Panc1 (cell line): ENCODE measurements around the gene CEP97. TPM values are rescaled to one million over a fixed set of nuclear protein-coding genes. Genes with fewer than 3 reads are reported as not detected.
A peak's percentile ranks its signal among the peaks of the same experiment; 100 is the strongest.

Source experiments
- ATAC-seq: fragments of 200-7000 bp; cut with Tn5 transposase; 2 replicates; pipeline ENCODE4 v1.9.1; 2020; ENCODE audit warnings: mild to moderate bottlenecking, moderate library complexity
- BruUV-seq: library from RNA; stranded (reverse); fragments of 400-500 nt; replicated peaks from 2 replicates; lab custom pipeline; 2021; lab: Mats Ljungman, UMichigan
- CTCF ChIA-PET: fragments of 300-600 bp; sonication (Branson Sonifier 250); formaldehyde crosslinking; loops from one replicate; lab custom pipeline; 2022; ENCODE audit warnings: antibody characterized with exemption; lab: Charles Lee
- POLR2A ChIA-PET: fragments of 300-600 bp; sonication (Branson Sonifier 250); formaldehyde crosslinking; loops from one replicate; lab custom pipeline; 2022; ENCODE audit warnings: antibody characterized with exemption; lab: Charles Lee
- DNase-seq: peaks from one replicate; pipeline ENCODE4 v3.0.0-alpha.2; 2010; ENCODE audit warnings: low read depth, low spot score
- H3K27ac ChIP-seq: 2 replicates; pipeline ENCODE4 v1.5.1; 2011; ENCODE audit warnings: mild to moderate bottlenecking, low read length, inconsistent platforms
- H3K27me3 ChIP-seq: fragments of 200-500 bp; sonication (Bioruptor generic); 2 replicates; pipeline ENCODE4 v1.6.0; 2014; ENCODE audit warnings: low read length, inconsistent platforms; ENCODE audit not compliant: control insufficient read depth, insufficient read depth
- H3K36me3 ChIP-seq: fragments of 200-500 bp; sonication (Bioruptor generic); 2 replicates; pipeline ENCODE4 v1.5.1; 2014; ENCODE audit warnings: inconsistent platforms, mild to moderate bottlenecking, low read length, moderate library complexity; ENCODE audit not compliant: control insufficient read depth, insufficient read depth
- H3K4me1 ChIP-seq: 2 replicates; pipeline ENCODE4 v1.5.1; 2011; ENCODE audit warnings: inconsistent platforms, mild to moderate bottlenecking, low read length, moderate library complexity; ENCODE audit not compliant: control insufficient read depth, insufficient read depth
- H3K4me3 ChIP-seq, 2 experiments: 2 replicates each; pipeline ENCODE4 v1.5.1; 2011 to 2012; ENCODE audit warnings: low read depth in 2 of 2, low read length in 2 of 2, mild to moderate bottlenecking in 2 of 2, inconsistent platforms in 1 of 2, moderate library complexity in 1 of 2
- H3K9me3 ChIP-seq: fragments of 200-500 bp; sonication (Bioruptor generic); 2 replicates; pipeline ENCODE4 v1.5.1; 2014; ENCODE audit warnings: low read depth, mild to moderate bottlenecking, inconsistent platforms, low read length, moderate library complexity; ENCODE audit not compliant: control insufficient read depth, insufficient read depth
- POLR2AphosphoS5 ChIP-seq: IDR thresholded peaks from 2 replicates; pipeline ENCODE4 v1.6.1; 2012; ENCODE audit warnings: mild to moderate bottlenecking, low read depth, low read length, moderate library complexity
- SIN3A ChIP-seq: IDR thresholded peaks from 2 replicates; pipeline ENCODE4 v1.6.1; 2012; ENCODE audit warnings: low read depth, mild to moderate bottlenecking, low read length, moderate library complexity, borderline replicate concordance; ENCODE audit not compliant: insufficient read depth
- TCF7L2 ChIP-seq: IDR thresholded peaks from 2 replicates; pipeline ENCODE4 v1.6.1; 2011; ENCODE audit warnings: mild to moderate bottlenecking, low read depth, low read length, inconsistent platforms
- in situ Hi-C: cut with HindIII; loops from 2 replicates; pipeline ENCODE4 v1.10.0; 2016; ENCODE audit warnings: low sequenced_read_pairs, low pct_unique_long_range_greater_than_20kb
- intact Hi-C: fragments of 100-400 bp; cut with micrococcal nuclease; formaldehyde crosslinking; loops from one replicate; pipeline ENCODE4 v1.10.0; 2022; ENCODE audit not compliant: unreplicated experiment
- total RNA-seq: library from RNA; stranded (reverse); gene quantifications from one replicate; pipeline ENCODE4 v1.2.1, GENCODE V29; 2021; ENCODE audit not compliant: unreplicated experiment
- TF ChIP-seq, protein P1 (sequence below): fragments of 450-650 bp; IDR thresholded peaks from 2 replicates; pipeline ENCODE4 v1.5.1; 2017; ENCODE audit warnings: mild to moderate bottlenecking
- TF ChIP-seq, protein P2 (sequence below), 2 experiments: IDR thresholded peaks; 2 replicates each; pipeline ENCODE4 v1.6.1; 2011 to 2012; ENCODE audit warnings: low read depth in 2 of 2, control low read depth in 1 of 2, low read length in 1 of 2, mild to moderate bottlenecking in 1 of 2, moderate library complexity in 1 of 2; ENCODE audit not compliant: insufficient read depth in 1 of 2

Gene CEP97
- total RNA-seq, 1 experiment from 2014 or later, result 17.4 TPM

DNA sequence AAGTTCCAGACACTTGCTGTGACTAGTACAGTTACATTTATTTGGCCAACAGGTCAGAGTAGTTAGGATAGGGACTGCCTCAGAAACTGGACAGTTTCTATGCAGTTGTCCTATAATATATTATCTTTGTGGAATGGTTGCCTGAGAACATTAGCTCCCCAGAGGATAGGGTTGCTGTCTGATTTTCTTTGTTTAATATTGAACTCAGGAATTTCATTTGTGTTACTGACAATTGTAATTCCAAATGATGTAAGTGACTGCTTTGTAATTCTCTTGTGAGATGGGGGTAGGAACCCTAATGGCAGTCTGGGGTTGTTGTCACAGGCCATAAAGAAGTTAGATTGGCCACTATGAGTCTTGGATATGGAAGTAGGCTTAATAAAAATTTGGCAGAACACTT, 56.8 kb downstream of the CEP97 start:
- ChIA-PET CTCF (interaction anchor here (0.7 kb wide), 1 partner anchor 27 kb away, joined by 3 read pairs; no protein-coding TSS in a partner anchor), POLR2A (no interaction called here)
- H3K9me3 ChIP-seq, result no peaks in the 10 kb centered on the region
- in situ Hi-C loops (no loop called here), intact Hi-C loops (no loop called here)
- H3K4me1 ChIP-seq, result peaks cover 23% of the 10 kb centered on the region
- ATAC-seq, result no peak
- peak overlapping the region; percentile 70 to 76; a peak in 3 of 4 replicates for H3K4me3 ChIP-seq
- H3K27me3 ChIP-seq, result no peaks in the 10 kb centered on the region
- peak overlapping the region; percentile 91 for H3K27ac ChIP-seq
- H3K36me3 ChIP-seq, result 0 out of 2 replicates have a peak, but pooled peaks cover 3% of the 10 kb centered on the region
- TF ChIP-seq, protein P1, sequence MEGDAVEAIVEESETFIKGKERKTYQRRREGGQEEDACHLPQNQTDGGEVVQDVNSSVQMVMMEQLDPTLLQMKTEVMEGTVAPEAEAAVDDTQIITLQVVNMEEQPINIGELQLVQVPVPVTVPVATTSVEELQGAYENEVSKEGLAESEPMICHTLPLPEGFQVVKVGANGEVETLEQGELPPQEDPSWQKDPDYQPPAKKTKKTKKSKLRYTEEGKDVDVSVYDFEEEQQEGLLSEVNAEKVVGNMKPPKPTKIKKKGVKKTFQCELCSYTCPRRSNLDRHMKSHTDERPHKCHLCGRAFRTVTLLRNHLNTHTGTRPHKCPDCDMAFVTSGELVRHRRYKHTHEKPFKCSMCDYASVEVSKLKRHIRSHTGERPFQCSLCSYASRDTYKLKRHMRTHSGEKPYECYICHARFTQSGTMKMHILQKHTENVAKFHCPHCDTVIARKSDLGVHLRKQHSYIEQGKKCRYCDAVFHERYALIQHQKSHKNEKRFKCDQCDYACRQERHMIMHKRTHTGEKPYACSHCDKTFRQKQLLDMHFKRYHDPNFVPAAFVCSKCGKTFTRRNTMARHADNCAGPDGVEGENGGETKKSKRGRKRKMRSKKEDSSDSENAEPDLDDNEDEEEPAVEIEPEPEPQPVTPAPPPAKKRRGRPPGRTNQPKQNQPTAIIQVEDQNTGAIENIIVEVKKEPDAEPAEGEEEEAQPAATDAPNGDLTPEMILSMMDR, result no peak
- TF ChIP-seq, protein P2, sequence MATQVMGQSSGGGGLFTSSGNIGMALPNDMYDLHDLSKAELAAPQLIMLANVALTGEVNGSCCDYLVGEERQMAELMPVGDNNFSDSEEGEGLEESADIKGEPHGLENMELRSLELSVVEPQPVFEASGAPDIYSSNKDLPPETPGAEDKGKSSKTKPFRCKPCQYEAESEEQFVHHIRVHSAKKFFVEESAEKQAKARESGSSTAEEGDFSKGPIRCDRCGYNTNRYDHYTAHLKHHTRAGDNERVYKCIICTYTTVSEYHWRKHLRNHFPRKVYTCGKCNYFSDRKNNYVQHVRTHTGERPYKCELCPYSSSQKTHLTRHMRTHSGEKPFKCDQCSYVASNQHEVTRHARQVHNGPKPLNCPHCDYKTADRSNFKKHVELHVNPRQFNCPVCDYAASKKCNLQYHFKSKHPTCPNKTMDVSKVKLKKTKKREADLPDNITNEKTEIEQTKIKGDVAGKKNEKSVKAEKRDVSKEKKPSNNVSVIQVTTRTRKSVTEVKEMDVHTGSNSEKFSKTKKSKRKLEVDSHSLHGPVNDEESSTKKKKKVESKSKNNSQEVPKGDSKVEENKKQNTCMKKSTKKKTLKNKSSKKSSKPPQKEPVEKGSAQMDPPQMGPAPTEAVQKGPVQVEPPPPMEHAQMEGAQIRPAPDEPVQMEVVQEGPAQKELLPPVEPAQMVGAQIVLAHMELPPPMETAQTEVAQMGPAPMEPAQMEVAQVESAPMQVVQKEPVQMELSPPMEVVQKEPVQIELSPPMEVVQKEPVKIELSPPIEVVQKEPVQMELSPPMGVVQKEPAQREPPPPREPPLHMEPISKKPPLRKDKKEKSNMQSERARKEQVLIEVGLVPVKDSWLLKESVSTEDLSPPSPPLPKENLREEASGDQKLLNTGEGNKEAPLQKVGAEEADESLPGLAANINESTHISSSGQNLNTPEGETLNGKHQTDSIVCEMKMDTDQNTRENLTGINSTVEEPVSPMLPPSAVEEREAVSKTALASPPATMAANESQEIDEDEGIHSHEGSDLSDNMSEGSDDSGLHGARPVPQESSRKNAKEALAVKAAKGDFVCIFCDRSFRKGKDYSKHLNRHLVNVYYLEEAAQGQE (IDR thresholded peaks at IDR 0.05; ENCODE audit: insufficient read depth in 1 of 2, low read depth in 2 of 2, low read length in 1 of 2), result no peak
- TF ChIP-seq SIN3A (no peak), POLR2AphosphoS5 (no peak), TCF7L2 (no peak)
- BruUV-seq, result no TSS peak
- no peak for DNase-seq

DNA sequence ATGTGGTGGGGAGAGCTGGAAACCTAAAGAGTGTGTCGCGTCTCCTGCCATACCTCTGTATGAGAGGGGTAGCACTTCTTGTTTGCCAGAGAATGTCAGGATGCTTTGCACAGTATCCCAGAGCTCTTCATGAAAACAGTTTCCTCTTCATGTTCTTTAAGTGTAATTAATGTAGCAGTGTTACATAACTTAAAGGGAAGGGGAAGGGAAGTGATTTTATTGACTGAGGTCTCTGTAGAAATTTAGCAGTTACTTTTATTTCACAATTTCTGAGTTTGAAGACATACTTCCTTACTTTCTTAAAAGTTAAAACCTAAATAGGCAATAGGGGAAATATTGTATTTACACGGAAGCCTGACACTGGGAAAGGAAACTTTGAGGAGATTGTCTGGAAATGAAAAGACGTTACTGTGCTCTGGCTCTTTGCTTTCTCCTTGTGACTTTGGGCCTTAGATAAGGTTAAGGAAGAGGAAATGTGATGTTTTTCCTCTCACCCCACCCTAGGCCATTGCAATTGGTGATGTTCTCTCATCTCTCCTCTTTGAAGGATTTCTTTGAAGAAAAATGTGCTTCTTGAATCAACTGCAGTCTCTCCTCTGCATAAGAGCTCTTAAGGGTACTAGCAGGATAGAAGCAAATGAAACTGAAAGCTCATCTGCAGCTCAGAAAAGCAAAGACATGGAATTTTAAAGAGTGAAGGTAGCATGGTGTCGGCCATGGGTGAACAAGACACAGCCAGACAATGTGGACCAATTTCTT, 60.6 kb downstream of the CEP97 start:
- ATAC-seq (no peak), DNase-seq (no peak)
- intact Hi-C loops (no loop called here), in situ Hi-C loops (no loop called here)
- Histone ChIP-seq H3K4me3 (no peak overlapping the region), H3K4me1 (peaks cover 15% of the 10 kb centered on the region), H3K36me3 (0 out of 2 replicates have a peak, but pooled peaks cover 3% of the 10 kb centered on the region), H3K9me3 (no peaks in the 10 kb centered on the region), H3K27ac (no peak overlapping the region), H3K27me3 (no peaks in the 10 kb centered on the region)
- CTCF ChIA-PET, result no interaction called here
- BruUV-seq, result no TSS peak
- POLR2A ChIA-PET, result no interaction called here
- TF ChIP-seq POLR2AphosphoS5 (no peak), SIN3A (no peak), TCF7L2 (no peak)
- TF ChIP-seq, protein P2 (IDR thresholded peaks at IDR 0.05; ENCODE audit: insufficient read depth in 1 of 2, low read depth in 2 of 2, low read length in 1 of 2), result no peak
- TF ChIP-seq, protein P1, result no peak
